GM20000 (cell line): ENCODE measurements around the gene ZZZ3.
"Not testable (repeated sequence)": the region's sequence is repeated elsewhere in the genome, so short reads cannot be mapped to it uniquely, and the experiment has no call there.

Experiments
- DNase-seq: peaks from one replicate; pipeline ENCODE4 v3.0.0; 2012; ENCODE audit warnings: low spot score
- TF ChIP-seq, protein P1 (sequence below): IDR thresholded peaks from 2 replicates; pipeline ENCODE4 v1.5.1; 2012; ENCODE audit warnings: mild to moderate bottlenecking, control low read depth; ENCODE audit errors: extremely low read depth, missing control alignments

The ZZZ3 gene

DNA sequence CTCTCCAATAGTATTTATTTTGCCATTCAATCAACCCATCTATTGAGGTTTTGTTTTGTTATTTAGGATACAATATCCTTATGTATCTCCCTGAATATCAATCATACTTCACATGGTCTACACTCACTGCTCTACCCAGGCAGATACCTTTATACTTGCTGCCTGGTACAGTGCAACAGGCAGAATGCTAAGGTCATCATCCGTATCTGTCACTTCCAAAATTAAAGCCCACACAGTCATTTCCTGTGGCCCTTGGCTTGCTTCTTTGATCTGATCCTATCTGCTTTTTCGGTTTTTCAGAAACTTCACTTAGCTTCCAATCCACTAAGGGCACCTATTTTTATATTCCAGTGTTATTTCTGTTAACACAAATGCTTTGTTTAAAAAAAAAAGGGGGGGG lies 22.3 kb upstream of the ZZZ3 start:
- TF ChIP-seq, protein P1, sequence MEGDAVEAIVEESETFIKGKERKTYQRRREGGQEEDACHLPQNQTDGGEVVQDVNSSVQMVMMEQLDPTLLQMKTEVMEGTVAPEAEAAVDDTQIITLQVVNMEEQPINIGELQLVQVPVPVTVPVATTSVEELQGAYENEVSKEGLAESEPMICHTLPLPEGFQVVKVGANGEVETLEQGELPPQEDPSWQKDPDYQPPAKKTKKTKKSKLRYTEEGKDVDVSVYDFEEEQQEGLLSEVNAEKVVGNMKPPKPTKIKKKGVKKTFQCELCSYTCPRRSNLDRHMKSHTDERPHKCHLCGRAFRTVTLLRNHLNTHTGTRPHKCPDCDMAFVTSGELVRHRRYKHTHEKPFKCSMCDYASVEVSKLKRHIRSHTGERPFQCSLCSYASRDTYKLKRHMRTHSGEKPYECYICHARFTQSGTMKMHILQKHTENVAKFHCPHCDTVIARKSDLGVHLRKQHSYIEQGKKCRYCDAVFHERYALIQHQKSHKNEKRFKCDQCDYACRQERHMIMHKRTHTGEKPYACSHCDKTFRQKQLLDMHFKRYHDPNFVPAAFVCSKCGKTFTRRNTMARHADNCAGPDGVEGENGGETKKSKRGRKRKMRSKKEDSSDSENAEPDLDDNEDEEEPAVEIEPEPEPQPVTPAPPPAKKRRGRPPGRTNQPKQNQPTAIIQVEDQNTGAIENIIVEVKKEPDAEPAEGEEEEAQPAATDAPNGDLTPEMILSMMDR: no peak
- DNase-seq: no peak

DNA sequence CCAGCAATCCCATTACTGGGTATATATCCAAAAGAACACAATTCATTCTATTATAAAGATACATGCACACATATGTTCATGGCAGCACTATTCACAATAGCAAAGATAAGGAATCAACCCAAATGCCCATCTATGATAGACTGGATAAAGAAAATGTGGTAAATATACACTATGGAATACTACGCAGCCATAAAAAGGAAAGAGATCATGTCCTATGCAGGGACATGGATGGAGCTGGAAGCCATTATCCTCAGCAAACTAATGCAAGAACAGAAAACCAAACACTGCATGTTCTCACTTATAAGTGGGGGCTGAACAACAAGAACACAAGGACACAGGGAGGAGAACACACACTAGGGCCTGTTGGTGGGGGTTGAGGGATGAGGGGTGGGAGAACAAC lies 17.2 kb upstream of the ZZZ3 start:
- not testable (repeated sequence) for DNase-seq

DNA sequence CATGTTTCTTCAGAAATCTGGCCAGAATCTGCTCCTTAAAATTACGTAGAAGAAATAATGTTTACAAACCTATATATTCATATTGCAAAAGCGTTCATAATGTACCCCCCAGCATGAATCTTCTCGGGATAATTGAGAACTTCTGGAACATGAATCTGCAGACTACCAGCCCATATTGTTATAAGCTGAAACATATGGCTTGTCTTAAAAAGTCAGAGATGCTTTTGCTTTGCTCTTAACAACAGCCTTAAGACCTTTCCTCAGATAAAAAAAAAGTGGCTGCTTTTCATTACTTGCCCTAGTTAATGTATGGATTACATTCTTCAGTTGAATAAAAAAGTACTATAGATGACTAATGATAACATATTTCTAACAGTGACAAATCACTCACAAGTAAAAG lies 15.0 kb upstream of the ZZZ3 start:
- TF ChIP-seq, protein P1: no peak

DNA sequence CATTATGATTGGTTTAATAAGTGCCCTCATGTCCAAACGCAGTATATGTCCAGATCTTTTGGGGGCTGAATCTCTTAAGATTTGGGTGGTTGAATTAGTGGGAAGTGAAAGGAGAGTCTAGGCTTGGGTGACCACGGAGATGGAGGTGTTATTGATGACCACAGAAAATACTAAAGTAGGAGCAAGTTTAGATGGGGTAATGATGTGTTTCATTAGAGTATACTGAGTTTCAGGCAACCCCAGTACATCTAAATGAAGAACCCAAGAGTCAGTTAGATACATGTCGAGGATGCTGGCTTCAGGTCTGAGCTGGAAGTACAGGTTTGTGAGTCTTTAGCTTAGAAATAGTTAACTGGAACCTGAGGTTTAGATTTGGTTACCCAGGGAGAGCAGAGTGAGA lies 6.5 kb upstream of the ZZZ3 start:
- TF ChIP-seq, protein P1: no peak
- peak; percentile 16 for DNase-seq

More for the DNA sequence above, 15.0 kb upstream of the ZZZ3 start:
- no peak for DNase-seq

DNA sequence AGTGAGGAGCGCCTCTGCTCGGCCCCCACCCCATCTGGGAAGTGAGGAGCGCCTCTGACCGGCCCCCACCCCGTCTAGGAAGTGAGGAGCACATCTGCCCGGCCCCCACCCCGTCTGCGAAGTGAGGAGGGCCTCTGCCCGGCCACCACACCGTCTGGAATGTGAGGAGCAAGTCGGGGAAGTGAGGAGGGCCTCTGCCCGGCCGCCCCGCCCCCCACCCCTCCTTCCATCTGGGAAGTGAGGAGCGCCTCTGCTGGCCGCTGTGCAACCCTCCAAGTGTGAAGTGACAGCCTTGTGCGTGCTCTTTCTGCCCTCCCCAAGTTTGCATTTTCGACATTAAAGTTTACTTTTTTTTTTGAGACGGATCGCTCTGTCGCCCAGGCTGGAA lies 5.1 kb upstream of the ZZZ3 start:
- DNase-seq: no peak
- TF ChIP-seq, protein P1: peak; percentile 18

DNA sequence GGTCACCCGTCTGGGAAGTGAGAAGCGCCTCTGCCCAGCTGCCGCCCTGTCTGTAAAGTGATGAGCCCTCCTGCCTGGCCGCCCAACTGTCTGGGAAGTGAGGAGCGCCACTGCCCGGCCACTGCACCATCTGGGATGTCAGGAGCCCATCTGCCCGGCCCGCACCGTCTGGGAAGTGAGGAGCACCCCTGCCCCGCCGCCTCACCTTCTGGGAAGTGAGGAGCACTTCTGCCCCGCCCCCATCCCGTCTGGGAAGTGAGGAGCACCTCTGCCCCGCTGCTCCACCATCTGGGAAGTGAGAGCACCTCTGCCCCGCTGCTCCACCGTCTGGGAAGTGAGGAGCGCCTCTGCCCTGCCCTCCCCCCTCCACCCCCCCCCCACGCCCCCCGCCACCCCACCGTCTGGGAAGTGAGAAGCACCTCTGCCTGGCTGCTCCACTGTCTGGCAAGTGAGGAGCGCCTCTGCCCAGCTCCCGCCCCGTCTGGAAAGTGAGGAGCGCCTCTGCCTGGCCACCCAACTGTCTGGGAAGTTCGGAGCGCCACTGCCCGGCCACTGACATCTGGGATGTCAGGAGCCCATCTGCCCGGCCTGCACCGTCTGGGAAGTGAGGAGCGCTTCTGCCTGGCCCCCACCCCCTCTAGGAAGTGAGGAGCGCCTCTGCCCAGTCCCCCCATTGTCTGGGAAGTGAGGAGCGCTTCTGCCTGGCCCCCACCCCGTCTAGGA lies 4.5 kb upstream of the ZZZ3 start:
- DNase-seq: no peak
- TF ChIP-seq, protein P1: no peak

DNA sequence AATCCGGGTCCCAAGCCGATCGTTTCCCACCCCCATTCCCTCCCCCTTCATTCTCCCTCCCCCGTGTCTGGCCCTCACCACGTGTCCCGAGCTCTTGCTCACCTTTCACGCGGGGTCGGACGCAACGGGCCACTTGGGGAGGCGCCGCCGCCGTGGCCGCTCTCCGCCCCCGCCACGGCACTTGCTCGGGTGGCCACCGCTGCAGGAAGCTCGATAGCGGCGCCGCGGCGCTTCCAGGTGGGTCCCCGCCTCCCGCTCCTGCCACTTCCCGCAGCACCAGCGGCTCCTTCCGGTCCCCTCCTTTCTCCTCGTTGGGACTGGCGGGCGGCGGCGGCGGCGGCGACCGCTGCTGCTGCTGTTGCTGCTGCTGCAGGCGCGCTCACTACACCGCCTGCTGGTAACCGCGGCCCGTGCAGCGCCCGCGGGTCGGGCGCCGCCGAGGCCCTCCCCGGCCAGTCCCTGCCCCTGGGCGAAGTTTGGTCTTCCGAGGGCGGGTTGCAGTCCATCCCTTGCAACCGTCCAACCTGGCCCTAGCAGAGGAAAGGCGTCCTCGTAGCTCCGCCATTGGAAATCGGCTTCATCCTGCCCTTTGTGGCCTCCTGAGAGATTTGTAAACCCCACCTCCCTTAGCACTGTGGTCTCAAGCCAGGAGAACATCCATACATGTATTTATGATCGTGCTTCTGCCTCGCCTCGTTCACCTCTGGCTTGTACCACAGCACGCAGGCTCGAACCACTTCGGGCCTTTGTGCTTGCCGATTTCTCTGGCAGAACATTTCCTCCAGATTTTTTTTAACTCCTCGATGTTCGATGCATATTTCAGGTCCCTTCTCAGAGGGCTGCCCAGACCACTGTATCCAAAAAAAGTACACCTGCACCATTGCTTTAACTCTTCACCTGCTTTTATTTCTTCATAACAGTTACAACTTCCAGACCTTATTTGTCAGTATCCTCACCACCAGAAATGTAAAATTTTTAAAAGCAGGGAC lies 996 bp upstream of the ZZZ3 start:
- TF ChIP-seq, protein P1: peak; percentile 79
- peak; percentile 91 for DNase-seq
